GM21717 (cell line): ENCODE data around the gene DOP1A.
"Not testable (repeated sequence)": the region's sequence is repeated elsewhere in the genome, so short reads cannot be mapped to it uniquely, and the experiment has no call there.

ENCODE experiments used
- ATAC-seq: cut with Tn5 transposase; IDR thresholded peaks from one replicate; pipeline ENCODE4 v1.9.1; 2021; ENCODE audit warnings: mild to moderate bottlenecking, moderate library complexity; ENCODE audit not compliant: unreplicated experiment

The DOP1A gene

GRCh38 chr6:83138118-83138722 is 70.7 kb downstream of the DOP1A start:
- ATAC-seq, result no peak

DNA sequence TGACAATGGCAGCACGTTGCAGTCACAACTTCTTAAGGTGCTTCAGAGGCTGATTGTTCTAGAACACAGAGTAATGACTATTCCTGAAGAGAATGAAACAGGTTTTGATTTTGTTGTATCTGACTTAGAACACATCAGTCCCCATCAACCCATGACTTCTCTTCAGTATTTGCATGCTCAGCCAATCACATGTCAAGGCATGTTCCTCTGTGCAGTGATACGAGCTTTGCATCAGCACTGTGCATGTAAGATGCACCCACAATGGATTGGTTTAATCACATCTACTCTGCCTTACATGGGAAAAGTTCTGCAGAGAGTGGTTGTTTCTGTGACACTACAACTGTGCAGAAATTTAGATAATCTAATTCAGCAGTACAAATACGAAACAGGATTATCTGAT is 71.3 kb downstream of the DOP1A start:
- no peak for ATAC-seq

DNA sequence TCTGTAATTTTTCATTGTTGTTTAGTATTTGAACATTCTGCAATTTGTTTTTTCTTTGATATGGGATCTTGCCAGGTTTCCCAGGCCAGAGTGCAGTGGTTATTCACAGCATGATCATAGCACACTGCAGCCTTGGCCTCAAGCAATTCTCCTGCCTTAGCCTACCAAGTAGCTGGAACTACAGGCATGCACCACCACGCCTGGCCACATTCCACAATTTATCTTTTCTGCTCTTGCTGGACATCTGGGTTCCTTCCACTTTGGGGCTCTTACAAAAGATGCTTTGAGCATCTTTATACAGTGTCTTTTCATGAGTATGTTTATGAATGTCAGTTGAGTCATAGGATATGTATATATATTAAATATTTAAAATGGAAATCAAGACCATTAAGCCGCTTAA is 83.6 kb downstream of the DOP1A start:
- no peak for ATAC-seq

DNA sequence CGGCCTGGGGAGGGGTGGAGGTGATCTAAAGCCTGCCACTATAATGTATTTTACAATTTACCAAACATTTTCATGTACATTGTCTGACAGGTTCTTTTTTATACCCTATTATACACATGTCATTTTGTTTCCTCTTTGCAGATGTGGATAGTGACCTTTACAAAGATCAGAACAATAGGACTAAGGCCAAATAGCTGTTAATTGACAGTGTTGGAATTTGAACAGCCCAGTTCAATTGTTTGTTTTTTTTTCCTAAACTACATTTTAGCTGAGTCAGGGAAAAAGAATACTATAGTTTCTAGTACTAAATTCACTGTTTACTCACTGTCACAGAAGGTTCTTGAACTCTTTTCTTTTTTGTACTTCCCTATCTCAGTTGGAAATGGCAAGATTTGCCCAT is 85.4 kb downstream of the DOP1A start:
- no peak for ATAC-seq

GRCh38 chr6:83153883-83154521 is 86.5 kb downstream of the DOP1A start:
- ATAC-seq, result no peak

GRCh38 chr6:83155794-83156193 is 88.3 kb downstream of the DOP1A start:
- ATAC-seq, result no peak

GRCh38 chr6:83160167-83160566 is 92.7 kb downstream of the DOP1A start:
- no peak for ATAC-seq

GRCh38 chr6:83167726-83168278 is 100.3 kb downstream of the DOP1A start:
- no peak for ATAC-seq

DNA sequence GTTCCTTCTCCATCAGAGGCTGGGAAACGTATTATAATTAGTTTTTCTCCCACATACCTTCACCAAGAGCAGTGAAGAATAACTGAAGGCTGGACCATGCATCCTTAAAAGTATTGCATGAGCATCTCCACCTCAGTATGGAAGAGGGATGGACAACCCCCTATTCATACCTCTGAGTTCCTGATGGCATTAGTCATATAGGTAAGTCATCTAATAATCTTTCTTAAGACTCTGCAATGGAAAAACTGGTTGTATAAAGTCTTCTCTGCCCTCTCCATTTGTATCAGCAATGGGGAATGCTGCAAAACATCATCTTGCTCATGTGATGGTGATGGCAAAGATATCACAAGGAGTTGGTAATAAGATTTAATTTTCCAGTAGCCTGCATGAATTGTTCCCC is 101.1 kb downstream of the DOP1A start:
- ATAC-seq, result no peak

GRCh38 chr6:83169106-83169505 is 101.6 kb downstream of the DOP1A start:
- no peak for ATAC-seq

- ATAC-seq, result no peak
These were observed 102.0 kb downstream of the DOP1A start for GRCh38 chr6:83169511-83169910.

DNA sequence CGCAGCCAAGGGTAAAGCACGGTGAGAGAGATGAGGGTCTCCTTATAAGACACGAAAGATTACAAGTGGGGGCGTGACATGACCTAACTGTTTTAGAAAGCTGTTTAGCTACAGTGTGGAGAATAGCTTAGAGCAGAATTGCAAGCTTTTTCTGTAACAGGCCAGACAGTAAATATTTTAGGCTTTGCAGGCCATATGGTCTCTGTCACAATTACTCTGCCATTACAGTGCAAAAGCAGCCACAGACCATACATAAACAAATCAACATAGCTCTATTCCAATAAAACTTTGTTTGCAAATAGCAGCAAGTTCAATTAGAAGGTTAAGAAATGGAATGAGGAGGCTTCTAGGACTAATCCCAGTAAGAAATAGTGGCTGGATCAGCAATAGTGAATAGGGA is 108.8 kb downstream of the DOP1A start:
- ATAC-seq, result no peak

- ATAC-seq, result no peak
These were observed 113.0 kb downstream of the DOP1A start for GRCh38 chr6:83180426-83180950.

GRCh38 chr6:83182114-83182513 is 114.6 kb downstream of the DOP1A start:
- no peak for ATAC-seq

GRCh38 chr6:83183082-83183828 is 115.8 kb downstream of the DOP1A start:
- ATAC-seq, result no peak

DNA sequence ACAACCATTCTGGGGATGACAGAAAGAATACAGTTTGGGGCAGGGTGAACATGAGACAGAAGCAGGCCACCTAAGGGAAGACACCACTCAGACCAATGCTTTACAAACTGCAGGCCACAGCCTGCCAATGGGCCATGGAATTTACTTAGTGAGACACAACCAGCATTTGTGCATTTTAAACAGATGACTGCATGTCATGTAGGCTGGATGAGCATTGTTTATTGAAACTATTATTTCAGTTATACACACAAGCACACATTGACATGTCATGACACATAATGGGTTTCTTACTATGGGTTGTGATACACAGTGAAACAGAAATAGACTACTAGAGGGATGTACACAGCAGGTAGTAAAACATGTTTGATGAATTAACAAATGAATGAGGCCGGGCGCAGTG is 117.6 kb downstream of the DOP1A start:
- ATAC-seq, result no peak

DNA sequence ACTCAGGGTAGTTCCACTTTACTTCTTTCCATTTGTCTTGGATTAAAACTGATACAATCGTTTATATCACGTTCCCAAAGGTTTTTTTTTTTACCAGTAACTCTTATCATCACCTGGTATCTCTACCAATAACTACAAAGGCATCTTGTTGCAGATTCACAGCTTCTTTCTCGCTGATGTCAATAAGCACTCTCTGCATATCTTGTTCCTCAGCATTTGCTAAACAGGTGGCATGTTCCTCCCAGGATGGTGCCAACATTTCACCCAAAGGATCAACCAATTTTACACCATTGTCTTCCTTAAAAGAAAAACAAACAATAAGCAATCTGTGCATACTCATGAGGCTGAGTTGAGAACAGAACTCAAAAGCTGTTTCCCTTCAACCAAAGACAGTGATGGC is 121.0 kb downstream of the DOP1A start:
- ATAC-seq, result no peak

GRCh38 chr6:83190626-83191025 is 123.2 kb downstream of the DOP1A start:
- no peak for ATAC-seq

- not testable (repeated sequence) for ATAC-seq
These were observed 124.5 kb downstream of the DOP1A start for GRCh38 chr6:83191974-83192373.

DNA sequence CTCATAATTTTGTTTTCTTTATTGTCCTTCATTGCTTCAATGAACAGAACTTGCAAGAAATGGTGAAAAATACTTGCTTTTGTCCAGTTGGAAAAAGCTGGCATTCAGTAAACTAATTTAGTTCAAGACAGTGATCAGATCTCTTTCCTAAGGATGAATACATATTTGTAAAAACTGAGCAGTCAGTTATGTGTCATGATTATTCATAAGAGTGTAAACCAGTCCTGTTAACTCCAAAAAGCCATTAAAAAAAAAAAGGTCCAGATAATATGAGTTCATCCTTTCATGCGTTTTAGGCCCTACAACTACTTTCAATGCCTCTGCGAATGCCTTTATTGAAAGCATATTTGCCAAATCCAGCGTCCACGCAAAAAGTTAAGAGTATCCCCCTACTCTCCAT is 125.0 kb downstream of the DOP1A start:
- no peak for ATAC-seq

DNA sequence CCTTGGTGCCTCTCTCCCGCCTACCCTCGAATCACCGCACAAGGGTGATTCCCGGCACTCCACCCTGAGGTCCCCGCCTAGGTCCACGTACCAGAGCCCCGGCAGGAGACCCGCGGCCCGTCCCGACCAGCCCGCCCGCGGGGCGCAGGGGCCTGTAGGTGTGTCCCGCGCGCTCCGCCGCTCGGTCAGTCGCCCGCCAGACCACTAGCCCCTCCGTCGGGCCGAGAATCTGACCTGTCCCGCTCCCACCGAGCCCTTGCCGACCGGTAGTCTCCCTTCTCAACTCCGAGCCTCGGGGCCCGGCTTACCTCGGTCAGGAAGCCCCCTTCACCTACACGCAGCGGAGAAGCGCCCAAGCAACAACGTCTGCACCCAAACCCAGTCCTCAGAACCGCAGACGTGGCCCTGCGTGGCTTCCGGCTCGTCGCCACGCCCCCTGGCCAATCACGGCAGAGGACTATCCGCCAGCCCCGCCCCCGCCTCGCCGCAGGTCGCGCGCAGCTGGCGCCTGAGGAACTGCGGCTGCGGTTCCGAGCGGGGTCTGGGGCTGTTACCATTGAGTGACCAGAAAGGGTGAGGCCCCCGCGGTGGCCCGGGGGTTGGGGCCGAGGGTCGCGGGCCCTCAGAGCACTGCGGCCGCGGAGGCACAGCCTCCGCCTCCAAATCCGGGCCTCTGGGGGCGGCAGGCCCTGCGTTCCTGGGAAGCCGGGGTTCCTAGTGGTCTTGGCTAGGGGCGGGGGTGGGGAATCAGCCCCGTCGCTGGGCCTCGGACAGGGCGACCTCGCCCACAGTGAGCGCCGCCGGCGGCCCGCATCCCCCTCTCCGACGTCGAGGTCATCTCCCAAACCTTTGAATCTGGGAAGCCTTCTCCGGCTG is 125.6 kb downstream of the DOP1A start, which contains the start of the genes PGM3 and RWDD2A:
Gene PGM3 (minus strand): TSS at position 395 of the 876 bp plus-strand sequence. CDS start 2,253 bp downstream, outside the sequence.
Gene RWDD2A (plus strand): TSS at position 487 of the 876 bp plus-strand sequence. CDS start 1,095 bp downstream, outside the sequence.
- peak; percentile 97 for ATAC-seq
